Skeletal muscle satellite cell (primary cell): Measurements from ENCODE around the gene HPS1. TPM values are rescaled to one million over a fixed set of nuclear protein-coding genes. Genes with fewer than 3 reads are reported as not detected.

ENCODE experiments used
- small RNA-seq: library from RNA; depleted of rRNA; stranded (forward); fragments of <200 nt; gene quantifications from one replicate; pipeline ENCODE3, GENCODE V24; 2012

Gene HPS1

Small RNAs within 50 kb of the gene (small RNA-seq; reads per million reads assigned to genes)
- gene MIR4685: not detected
